ENCODE results near the gene FOXK1. TPM values are rescaled to one million over a fixed set of nuclear protein-coding genes. Genes with fewer than 3 reads are reported as not detected.
A peak's percentile ranks its signal among the peaks of the same experiment; 100 is the strongest.

FOXK1 gene
- total RNA-seq, 2 experiments from 2014 or later, result 67.8 to 68.1 TPM

- Mint-ChIP-seq H3K36me3 (ENCODE audit: low read depth) (peaks cover 34% of the 10 kb centered on the region), H3K9me3 (no peaks in the 10 kb centered on the region), H3K27ac (peak overlapping the region; percentile 71), H3K27me3 (no peaks in the 10 kb centered on the region), H3K4me1 (ENCODE audit: low read depth) (peaks cover 66% of the 10 kb centered on the region), H3K4me3 (peak overlapping the region; percentile 30)
- intact Hi-C loops (cut with DNase I, micrococcal nuclease), result no loop called here
- no peak for TF ChIP-seq CTCF (IDR thresholded peaks at IDR 0.05)
- H3K9me3 ChIP-seq (ENCODE audit: control insufficient read depth in 1 of 2, insufficient read depth in 1 of 2, low read length in 2 of 2), result peaks cover 0 to 3% of the 10 kb centered on the region in 2 experiments
- ChIA-PET CTCF (no interaction called here), POLR2A (no interaction called here)
- H3K27me3 ChIP-seq (ENCODE audit: control insufficient read depth in 1 of 2, insufficient read depth in 2 of 2, low read length in 2 of 2), result no peaks in the 10 kb centered on the region
- peaks cover 29% of the 10 kb centered on the region for H3K36me3 ChIP-seq (ENCODE audit: insufficient read depth, low read length)
- no peak overlapping the region for H3K27ac ChIP-seq (ENCODE audit: low read depth in 1 of 2, low read length in 2 of 2)
- ATAC-seq (ENCODE audit: poor library complexity) (no peak), DNase-seq (no peak)
- H3K4me3 ChIP-seq (ENCODE audit: low read length), result no peak overlapping the region
- peaks cover 51% of the 10 kb centered on the region for H3K4me1 ChIP-seq (ENCODE audit: insufficient read depth, low read length)
Measured at GRCh38 chr7:4730276-4730675, 48.2 kb downstream of the FOXK1 start.

- DNase-seq (no peak), ATAC-seq (ENCODE audit: poor library complexity) (no peak)
- ChIA-PET CTCF (no interaction called here), POLR2A (no interaction called here)
- Mint-ChIP-seq H3K4me1 (ENCODE audit: low read depth) (peaks cover 62% of the 10 kb centered on the region), H3K27ac (peak overlapping the region; percentile 71), H3K4me3 (peak overlapping the region; percentile 30), H3K9me3 (no peaks in the 10 kb centered on the region), H3K27me3 (no peaks in the 10 kb centered on the region), H3K36me3 (ENCODE audit: low read depth) (peaks cover 28% of the 10 kb centered on the region)
- Histone ChIP-seq H3K4me3 (ENCODE audit: low read length) (no peak overlapping the region), H3K9me3 (ENCODE audit: control insufficient read depth in 1 of 2, insufficient read depth in 1 of 2, low read length in 2 of 2) (peaks cover 0 to 3% of the 10 kb centered on the region in 2 experiments), H3K36me3 (ENCODE audit: insufficient read depth, low read length) (peaks cover 29% of the 10 kb centered on the region), H3K27ac (ENCODE audit: low read depth in 1 of 2, low read length in 2 of 2) (no peak overlapping the region), H3K27me3 (ENCODE audit: control insufficient read depth in 1 of 2, insufficient read depth in 2 of 2, low read length in 2 of 2) (no peaks in the 10 kb centered on the region), H3K4me1 (ENCODE audit: insufficient read depth, low read length) (peaks cover 47% of the 10 kb centered on the region)
- no peak for TF ChIP-seq CTCF (IDR thresholded peaks at IDR 0.05)
- intact Hi-C loops (cut with DNase I, micrococcal nuclease), result no loop called here
Measured at GRCh38 chr7:4730971-4731370, 48.9 kb downstream of the FOXK1 start.

GRCh38 chr7:4731803-4732202 lies 49.7 kb downstream of the FOXK1 start:
- DNase-seq, result no peak
- Histone ChIP-seq H3K27ac (ENCODE audit: low read depth in 1 of 2, low read length in 2 of 2) (no peak overlapping the region), H3K4me1 (ENCODE audit: insufficient read depth, low read length) (peaks cover 43% of the 10 kb centered on the region), H3K4me3 (ENCODE audit: low read length) (no peak overlapping the region), H3K27me3 (ENCODE audit: control insufficient read depth in 1 of 2, insufficient read depth in 2 of 2, low read length in 2 of 2) (no peaks in the 10 kb centered on the region), H3K9me3 (ENCODE audit: control insufficient read depth in 1 of 2, insufficient read depth in 1 of 2, low read length in 2 of 2) (peaks cover 0 to 3% of the 10 kb centered on the region in 2 experiments), H3K36me3 (ENCODE audit: insufficient read depth, low read length) (peaks cover 25% of the 10 kb centered on the region)
- TF ChIP-seq CTCF (IDR thresholded peaks at IDR 0.05), result no peak
- Mint-ChIP-seq H3K36me3 (ENCODE audit: low read depth) (peaks cover 26% of the 10 kb centered on the region), H3K4me3 (peak overlapping the region; percentile 34), H3K27ac (peak overlapping the region; percentile 80), H3K27me3 (no peaks in the 10 kb centered on the region), H3K4me1 (ENCODE audit: low read depth) (peaks cover 61% of the 10 kb centered on the region), H3K9me3 (no peaks in the 10 kb centered on the region)
- ChIA-PET POLR2A (no interaction called here), CTCF (no interaction called here)
- no peak for ATAC-seq (ENCODE audit: poor library complexity)
- intact Hi-C loops (cut with DNase I, micrococcal nuclease), result no loop called here

All from CD4-positive, alpha-beta T cell (primary cell).